ENCODE measurements around the gene MARVELD3. TPM values are rescaled to one million over a fixed set of nuclear protein-coding genes. Genes with fewer than 3 reads are reported as not detected.

Gene MARVELD3
- total and polyA plus RNA-seq, 2 of the 8 experiments (the other 6 are each of a cell fraction or from before 2014, with no cell fraction given): 18.0 to 34.8 TPM

- TF ChIP-seq BACH1 (IDR thresholded peaks at IDR 0.05; ENCODE audit: low read length) (no peak), KDM1A (IDR thresholded peaks at IDR 0.05; ENCODE audit: borderline replicate concordance, low read length) (no peak), EGR1 (IDR thresholded peaks at IDR 0.05; ENCODE audit: borderline replicate concordance, low read depth, low read length) (no peak), EP300 (IDR thresholded peaks at IDR 0.05; ENCODE audit: borderline replicate concordance in 1 of 2, low read depth in 2 of 2, low read length in 2 of 2) (no peak)
Measured at GRCh38 chr16:71674229-71674628, 48.2 kb downstream of the MARVELD3 start (continued).

Measured in H1 (cell line).